ENCODE measurements around the gene MLLT3.

MLLT3 gene

GRCh38 chr9:20369391-20369790 lies 252.9 kb downstream of the MLLT3 start:
- no peak overlapping the region for H2AFZ ChIP-seq (ENCODE audit: low read depth, low read length)
- ATAC-seq (ENCODE audit: insufficient read depth, low read depth) (no peak), DNase-seq (no peak)
- TF ChIP-seq, protein P1, sequence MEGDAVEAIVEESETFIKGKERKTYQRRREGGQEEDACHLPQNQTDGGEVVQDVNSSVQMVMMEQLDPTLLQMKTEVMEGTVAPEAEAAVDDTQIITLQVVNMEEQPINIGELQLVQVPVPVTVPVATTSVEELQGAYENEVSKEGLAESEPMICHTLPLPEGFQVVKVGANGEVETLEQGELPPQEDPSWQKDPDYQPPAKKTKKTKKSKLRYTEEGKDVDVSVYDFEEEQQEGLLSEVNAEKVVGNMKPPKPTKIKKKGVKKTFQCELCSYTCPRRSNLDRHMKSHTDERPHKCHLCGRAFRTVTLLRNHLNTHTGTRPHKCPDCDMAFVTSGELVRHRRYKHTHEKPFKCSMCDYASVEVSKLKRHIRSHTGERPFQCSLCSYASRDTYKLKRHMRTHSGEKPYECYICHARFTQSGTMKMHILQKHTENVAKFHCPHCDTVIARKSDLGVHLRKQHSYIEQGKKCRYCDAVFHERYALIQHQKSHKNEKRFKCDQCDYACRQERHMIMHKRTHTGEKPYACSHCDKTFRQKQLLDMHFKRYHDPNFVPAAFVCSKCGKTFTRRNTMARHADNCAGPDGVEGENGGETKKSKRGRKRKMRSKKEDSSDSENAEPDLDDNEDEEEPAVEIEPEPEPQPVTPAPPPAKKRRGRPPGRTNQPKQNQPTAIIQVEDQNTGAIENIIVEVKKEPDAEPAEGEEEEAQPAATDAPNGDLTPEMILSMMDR (IDR thresholded peaks at IDR 0.05; ENCODE audit: borderline replicate concordance, extremely low read depth, low read length, poor library complexity, severe bottlenecking), result peak; percentile 20
- no peak for TF ChIP-seq EZH2 (IDR thresholded peaks at IDR 0.05; ENCODE audit: borderline replicate concordance, low read depth, low read length, severe bottlenecking)
- no peaks in the 10 kb centered on the region for H3K27me3 ChIP-seq (ENCODE audit: insufficient read depth, low read length, poor library complexity)
- no peak overlapping the region for H3K4me2 ChIP-seq (ENCODE audit: insufficient read depth, low read length)
- peaks cover 3% of the 10 kb centered on the region; the same call in 1 of the 2 replicates for H3K79me2 ChIP-seq (ENCODE audit: insufficient read depth, low read length)
- no peak overlapping the region for H3K4me3 ChIP-seq (ENCODE audit: low read depth in 1 of 2, low read length in 2 of 2)
- no peak overlapping the region for H3K9ac ChIP-seq (ENCODE audit: low read depth, low read length)
- H3K36me3 ChIP-seq (ENCODE audit: insufficient read depth, low read length), result no peaks in the 10 kb centered on the region; the same call in none of the 2 replicates
- no peaks in the 10 kb centered on the region for H4K20me1 ChIP-seq (ENCODE audit: insufficient read depth, low read length)
- no peaks in the 10 kb centered on the region for H3K4me1 ChIP-seq (ENCODE audit: insufficient read depth, low read length)
- no peaks in the 10 kb centered on the region for H3K9me3 ChIP-seq (ENCODE audit: insufficient read depth, low read length, severe bottlenecking)
- H3K27ac ChIP-seq (ENCODE audit: low read length), result no peak overlapping the region

DNA sequence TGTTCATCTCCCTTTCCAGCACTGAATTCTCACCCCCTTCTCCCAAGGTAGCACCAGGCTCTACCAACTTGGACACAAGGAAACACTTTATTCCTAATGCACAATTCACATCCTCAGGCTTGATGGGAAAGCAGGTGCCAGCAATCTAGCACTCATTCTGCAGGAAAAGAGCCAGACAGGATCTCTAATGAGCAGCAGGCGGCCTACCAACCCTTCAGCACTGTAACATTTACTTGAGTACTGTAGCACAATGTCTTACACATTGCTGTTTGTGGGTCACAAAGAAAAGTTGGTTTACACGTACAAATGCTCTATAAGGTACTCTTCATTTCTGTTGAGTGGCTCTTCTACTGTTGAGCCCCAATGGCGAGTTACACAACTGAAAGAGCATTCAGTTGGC lies 254.4 kb downstream of the MLLT3 start:
- Histone ChIP-seq H4K20me1 (ENCODE audit: insufficient read depth, low read length) (no peaks in the 10 kb centered on the region), H3K4me1 (ENCODE audit: insufficient read depth, low read length) (no peaks in the 10 kb centered on the region), H2AFZ (ENCODE audit: low read depth, low read length) (no peak overlapping the region), H3K79me2 (ENCODE audit: insufficient read depth, low read length) (peaks cover 3% of the 10 kb centered on the region; the same call in 1 of the 2 replicates), H3K9ac (ENCODE audit: low read depth, low read length) (no peak overlapping the region), H3K9me3 (ENCODE audit: insufficient read depth, low read length, severe bottlenecking) (no peaks in the 10 kb centered on the region), H3K4me2 (ENCODE audit: insufficient read depth, low read length) (no peak overlapping the region), H3K36me3 (ENCODE audit: insufficient read depth, low read length) (no peaks in the 10 kb centered on the region; the same call in none of the 2 replicates), H3K27ac (ENCODE audit: low read length) (no peak overlapping the region), H3K27me3 (ENCODE audit: insufficient read depth, low read length, poor library complexity) (no peaks in the 10 kb centered on the region), H3K4me3 (ENCODE audit: low read depth in 1 of 2, low read length in 2 of 2) (no peak overlapping the region)
- ATAC-seq (ENCODE audit: insufficient read depth, low read depth) (no peak), DNase-seq (no peak)
- TF ChIP-seq, protein P1 (IDR thresholded peaks at IDR 0.05; ENCODE audit: borderline replicate concordance, extremely low read depth, low read length, poor library complexity, severe bottlenecking), result no peak
- TF ChIP-seq EZH2 (IDR thresholded peaks at IDR 0.05; ENCODE audit: borderline replicate concordance, low read depth, low read length, severe bottlenecking), result no peak

DNA sequence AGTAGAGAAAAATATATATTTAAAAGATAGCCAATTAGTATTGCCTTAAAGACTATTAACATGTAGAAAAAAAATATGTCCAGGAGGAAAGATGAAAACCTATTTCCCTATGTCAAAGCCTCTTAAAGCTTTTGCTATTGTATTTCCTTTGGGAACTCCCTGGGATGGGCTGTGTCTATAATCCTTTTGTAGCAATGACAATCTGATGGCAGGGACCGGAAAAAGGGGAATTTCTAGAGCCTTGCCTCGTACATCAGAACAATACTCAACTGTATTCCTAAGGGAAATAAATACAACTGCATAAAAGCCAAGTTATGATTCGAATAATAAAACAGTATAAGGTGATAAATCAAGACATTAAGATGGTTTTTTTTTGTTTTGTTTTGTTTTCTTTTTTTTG lies 257.3 kb downstream of the MLLT3 start:
- peaks cover 3% of the 10 kb centered on the region; the same call in 1 of the 2 replicates for H3K79me2 ChIP-seq (ENCODE audit: insufficient read depth, low read length)

More for the DNA sequence above, 257.3 kb downstream of the MLLT3 start:
- Histone ChIP-seq H2AFZ (ENCODE audit: low read depth, low read length) (no peak overlapping the region), H3K4me1 (ENCODE audit: insufficient read depth, low read length) (no peaks in the 10 kb centered on the region), H3K36me3 (ENCODE audit: insufficient read depth, low read length) (peaks cover 20% of the 10 kb centered on the region), H3K4me3 (ENCODE audit: low read depth in 1 of 2, low read length in 2 of 2) (no peak overlapping the region), H3K27me3 (ENCODE audit: insufficient read depth, low read length, poor library complexity) (no peaks in the 10 kb centered on the region), H3K4me2 (ENCODE audit: insufficient read depth, low read length) (no peak overlapping the region), H3K9me3 (ENCODE audit: insufficient read depth, low read length, severe bottlenecking) (no peaks in the 10 kb centered on the region), H4K20me1 (ENCODE audit: insufficient read depth, low read length) (no peaks in the 10 kb centered on the region), H3K27ac (ENCODE audit: low read length) (no peak overlapping the region), H3K9ac (ENCODE audit: low read depth, low read length) (no peak overlapping the region)
- ATAC-seq (ENCODE audit: insufficient read depth, low read depth) (no peak), DNase-seq (no peak)
- TF ChIP-seq EZH2 (IDR thresholded peaks at IDR 0.05; ENCODE audit: borderline replicate concordance, low read depth, low read length, severe bottlenecking), result no peak
- TF ChIP-seq, protein P1 (IDR thresholded peaks at IDR 0.05; ENCODE audit: borderline replicate concordance, extremely low read depth, low read length, poor library complexity, severe bottlenecking), result no peak

Measured in DND-41 (cell line).